Activated CD8-positive, alpha-beta memory T cell treated with anti-CD3 and anti-CD28 coated beads, Interleukin-2, amount 50 U/mL, for 24 hours (primary cell): Measurements from ENCODE around the gene GFI1.
A peak's percentile ranks its signal among the peaks of the same experiment; 100 is the strongest.
"Not testable (repeated sequence)": the region's sequence is repeated elsewhere in the genome, so short reads cannot be mapped to it uniquely, and the experiment has no call there.

ENCODE experiments used
- DNase-seq: peaks from one replicate; pipeline ENCODE4 v3.0.0-alpha.2; 2020; ENCODE audit errors: extremely low read depth

The GFI1 gene

DNA sequence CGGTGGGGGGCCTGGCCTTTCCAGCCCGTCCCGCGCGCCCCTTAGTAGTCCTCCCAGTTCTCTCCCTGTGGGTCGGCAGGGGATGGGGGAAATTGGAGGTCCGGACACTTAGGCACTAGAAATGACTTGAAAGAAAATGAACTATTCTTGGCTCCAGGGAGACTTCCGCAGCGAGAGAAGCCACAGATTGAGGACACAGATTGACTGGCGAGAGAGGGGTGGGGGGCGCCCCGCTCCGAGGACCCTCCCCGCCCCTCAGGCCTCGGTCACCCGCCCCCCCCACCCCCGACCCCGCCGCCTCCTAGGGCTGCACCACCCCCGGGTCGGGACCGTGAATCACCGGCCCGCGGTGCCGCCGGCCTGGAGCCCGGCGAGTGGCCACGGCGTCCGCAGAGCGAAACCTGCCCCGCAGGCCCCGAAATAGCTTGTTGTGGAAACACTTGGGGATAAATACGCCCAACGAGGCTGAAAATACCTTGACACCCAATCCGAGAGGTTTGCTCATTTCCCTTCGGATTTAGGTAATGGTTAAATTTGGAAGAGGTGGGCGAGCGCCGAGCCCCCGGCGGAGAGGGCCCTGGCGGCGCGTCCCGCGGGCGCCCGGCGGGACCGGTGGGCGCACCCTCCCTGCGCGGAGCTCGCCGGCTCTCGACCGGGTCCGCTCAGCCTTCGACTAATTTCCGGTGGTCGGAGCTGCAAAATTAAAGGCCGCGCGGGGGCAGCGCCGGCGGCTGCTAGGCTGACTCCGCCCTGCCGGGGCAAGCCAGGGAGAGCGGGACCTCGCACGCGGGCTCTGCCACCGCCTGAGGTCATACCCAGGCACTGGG lies at the start of gene GFI1:
Gene GFI1, minus strand, starts transcription at position 675 of the 827 bp plus-strand sequence. CDS start 3,438 bp downstream, outside the sequence.
- peak; percentile 51 for DNase-seq

DNA sequence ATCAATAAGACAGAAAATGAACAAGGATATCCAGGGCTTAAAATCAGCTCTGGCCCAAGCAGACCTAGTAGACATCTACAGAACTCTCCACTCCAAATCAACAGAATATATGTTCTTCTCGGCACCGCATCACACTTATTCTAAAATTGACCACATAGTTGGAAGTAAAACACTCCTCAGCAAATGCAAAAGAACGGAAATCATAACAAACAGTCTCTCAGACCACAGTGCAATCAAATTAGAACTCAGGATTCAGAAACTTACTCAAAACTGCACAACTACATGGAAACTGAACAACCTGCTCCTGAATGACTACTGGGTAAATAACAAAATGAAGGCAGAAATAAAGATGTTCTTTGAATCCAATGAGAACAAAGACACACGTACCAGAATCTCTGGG lies 45.6 kb upstream of the GFI1 start:
- DNase-seq, result not testable (repeated sequence)

DNA sequence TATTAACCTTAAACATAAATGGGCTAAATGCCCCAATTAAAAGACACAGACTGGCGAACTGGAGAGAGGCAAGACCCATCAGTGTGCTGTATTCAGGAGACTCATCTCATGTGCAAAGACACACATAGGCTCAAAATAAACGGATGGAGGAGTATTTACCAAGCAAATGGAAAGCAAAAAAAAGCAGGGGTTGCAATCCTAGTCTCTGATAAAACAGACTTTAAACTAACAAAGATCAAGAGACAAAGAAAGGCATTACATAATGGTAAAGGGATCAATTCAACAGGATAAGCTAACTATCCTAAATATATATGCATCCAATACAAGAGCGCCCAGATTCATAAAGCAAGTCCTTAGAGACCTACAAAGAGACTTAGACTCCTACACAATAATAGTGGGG lies 45.2 kb upstream of the GFI1 start:
- DNase-seq, result not testable (repeated sequence)

DNA sequence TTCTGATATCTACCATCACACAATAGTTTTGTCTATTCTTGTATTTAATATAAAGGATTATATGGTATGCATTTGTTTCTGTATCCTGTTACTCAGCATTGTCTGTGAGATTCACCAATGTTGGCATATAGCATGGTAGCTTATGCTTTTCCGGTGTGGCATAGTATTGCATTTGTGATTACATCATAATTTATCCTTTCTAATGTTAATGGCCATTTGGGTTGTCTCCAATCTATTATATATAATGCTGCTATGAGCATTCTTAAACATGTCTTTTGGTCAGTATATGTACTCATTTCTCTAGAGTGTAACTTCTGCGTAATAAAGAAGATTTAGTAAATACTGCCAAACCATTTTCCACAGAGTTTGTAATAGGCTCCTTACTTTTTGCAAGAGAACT lies 40.9 kb upstream of the GFI1 start:
- no peak for DNase-seq

DNA sequence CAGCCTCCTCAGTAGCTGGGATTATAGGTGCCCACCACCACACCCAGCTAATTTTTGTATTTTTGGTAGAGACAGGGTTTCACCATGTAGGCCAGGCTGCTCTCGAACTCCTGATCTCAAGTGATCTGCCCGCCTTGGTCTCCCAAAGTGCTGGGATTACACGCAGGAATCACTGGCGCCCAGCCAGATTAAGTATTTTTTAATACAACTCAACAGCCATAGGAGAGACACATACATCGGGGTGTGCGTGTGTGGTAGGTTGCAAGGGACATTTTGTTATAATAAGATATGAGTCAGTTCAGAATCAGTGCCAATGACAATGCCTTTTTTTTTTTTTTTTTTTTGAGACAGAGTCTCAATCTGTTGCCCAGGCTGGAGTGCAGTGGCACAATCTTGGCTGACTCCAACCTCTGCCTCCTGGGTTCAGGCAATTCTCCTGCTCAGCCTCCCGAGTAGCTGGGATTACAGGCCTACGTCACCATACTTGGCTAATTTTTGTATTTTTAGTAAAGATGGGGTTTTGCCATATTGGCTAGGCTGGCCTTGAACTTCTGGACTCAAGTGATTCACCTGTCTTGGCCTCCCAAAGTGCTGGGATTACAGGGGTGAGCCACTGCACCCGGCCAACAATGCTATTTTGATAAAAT lies 38.3 kb upstream of the GFI1 start:
- not testable (repeated sequence) for DNase-seq

DNA sequence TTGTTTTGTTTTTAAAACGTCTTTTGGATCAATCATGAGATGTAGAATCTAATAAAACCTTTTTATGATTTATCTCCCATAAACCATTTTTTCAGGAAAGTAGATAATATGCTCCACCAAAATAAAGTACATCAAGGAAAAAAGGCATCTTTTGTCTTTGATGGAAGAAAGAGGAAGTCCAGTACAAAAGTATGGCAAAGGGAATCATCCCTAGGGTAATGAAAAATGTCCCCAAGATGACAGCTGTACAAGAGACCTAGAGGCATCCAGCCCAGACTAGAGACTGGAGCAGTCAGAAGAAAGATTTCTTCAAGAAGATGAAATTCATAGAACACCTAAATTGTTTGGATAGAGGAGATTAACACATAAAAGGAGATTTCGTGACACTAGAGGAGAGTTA lies 32.3 kb upstream of the GFI1 start:
- no peak for DNase-seq

DNA sequence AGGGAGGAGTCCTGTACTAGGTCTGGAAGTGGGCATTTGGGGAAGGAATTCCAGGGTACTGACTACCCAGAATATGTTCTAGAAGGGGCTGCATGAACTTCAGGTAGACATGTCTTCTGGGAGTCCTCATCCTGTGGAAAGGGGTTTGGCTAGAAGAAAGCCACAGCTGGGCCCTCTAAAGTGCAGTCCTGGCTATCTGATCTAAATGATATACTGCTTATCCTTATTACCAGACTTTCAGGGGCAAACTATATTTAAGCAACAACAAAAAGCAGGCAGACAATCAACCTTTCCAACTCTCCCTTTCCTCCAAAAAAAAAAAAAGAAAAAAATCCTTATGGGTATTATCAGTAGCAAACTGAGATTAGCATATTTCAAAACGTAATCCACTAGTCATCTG lies 29.8 kb upstream of the GFI1 start:
- DNase-seq, result no peak

DNA sequence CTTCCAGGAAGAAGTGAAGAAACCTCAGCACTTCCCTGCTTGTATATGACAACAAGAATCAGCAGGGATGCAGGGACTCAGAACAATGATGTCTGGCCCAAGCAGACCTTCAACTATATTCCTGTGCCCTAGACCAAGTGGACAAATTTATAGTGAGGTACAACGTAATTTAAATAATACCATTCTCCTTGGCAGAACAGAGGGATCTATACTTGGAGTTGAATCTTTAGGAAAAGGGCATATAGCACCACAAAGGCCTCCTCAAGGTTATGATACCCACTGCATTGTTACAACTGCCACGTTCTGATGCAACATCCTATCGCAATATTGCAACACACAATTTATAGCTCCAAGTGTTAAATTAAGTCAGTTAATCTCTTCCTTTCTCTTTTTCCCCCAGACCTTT lies 29.1 kb upstream of the GFI1 start:
- DNase-seq, result no peak

DNA sequence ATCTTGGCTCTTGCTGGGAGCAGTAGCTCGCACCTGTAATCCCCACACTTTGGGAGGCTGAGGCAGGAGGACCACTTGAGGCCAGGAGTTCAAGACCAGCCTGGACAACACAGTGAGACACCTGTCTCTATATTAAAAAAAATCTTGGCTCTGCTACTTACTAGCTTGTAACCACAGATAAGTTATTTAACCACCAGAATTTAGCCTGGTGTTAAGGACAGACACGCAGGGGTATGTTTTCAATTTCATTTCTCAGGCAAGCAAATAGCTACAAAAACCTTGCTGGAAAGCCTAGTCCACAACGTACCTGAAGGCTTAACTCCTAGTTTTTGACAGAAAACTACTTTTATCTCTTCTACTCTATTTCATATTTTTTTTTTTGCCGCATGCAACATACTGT lies 24.8 kb upstream of the GFI1 start:
- no peak for DNase-seq

DNA sequence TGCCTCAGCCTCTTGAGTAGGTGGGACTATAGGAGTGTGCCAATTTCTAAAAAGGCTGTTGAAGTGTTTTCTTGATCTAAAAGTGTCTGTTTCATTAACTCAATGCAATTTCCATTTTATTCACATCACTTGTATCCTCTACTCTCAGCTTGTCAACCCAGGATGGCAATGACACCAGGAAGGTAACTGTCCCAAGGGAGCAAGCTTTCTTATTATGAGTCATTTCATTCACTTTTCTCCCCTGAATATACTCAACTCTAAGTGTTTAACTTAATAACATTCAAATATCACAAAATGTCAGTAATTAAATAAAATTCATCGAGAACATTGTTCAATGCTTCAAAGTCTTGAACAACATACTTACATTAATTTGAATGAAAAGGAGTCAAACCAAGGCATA lies 22.9 kb upstream of the GFI1 start:
- no peak for DNase-seq

DNA sequence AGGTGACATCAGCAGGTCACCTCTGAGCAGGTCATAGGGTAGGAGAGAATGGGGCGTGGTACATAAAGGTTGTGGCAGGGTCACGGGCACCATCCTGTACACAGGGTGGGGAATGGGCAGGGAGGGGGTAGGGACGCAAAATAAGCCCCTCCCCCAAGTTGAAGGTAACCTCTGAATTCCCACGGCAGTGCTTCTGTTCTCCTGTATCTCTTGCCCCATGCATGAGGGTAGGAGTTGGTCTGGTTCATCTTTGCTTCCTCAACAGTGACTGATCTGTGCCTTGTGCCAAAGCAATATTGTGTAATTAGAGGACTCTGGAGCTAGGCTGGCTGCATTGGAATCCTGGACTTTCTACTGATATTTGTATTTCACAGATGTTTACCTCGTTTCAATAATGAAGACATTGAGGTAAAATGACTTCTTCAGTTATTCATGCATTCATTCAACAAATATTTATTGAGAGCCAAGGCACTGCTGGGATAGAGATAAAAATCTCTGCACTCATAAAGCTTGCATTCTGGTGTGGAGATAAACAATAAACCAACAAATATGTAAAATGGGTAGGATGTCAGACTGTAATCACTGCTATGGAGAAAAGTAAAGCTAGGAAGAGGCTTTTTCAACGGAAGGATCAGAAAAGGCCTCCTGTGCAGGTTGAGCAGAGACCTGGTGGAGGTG lies 18.4 kb upstream of the GFI1 start:
- DNase-seq, result no peak

DNA sequence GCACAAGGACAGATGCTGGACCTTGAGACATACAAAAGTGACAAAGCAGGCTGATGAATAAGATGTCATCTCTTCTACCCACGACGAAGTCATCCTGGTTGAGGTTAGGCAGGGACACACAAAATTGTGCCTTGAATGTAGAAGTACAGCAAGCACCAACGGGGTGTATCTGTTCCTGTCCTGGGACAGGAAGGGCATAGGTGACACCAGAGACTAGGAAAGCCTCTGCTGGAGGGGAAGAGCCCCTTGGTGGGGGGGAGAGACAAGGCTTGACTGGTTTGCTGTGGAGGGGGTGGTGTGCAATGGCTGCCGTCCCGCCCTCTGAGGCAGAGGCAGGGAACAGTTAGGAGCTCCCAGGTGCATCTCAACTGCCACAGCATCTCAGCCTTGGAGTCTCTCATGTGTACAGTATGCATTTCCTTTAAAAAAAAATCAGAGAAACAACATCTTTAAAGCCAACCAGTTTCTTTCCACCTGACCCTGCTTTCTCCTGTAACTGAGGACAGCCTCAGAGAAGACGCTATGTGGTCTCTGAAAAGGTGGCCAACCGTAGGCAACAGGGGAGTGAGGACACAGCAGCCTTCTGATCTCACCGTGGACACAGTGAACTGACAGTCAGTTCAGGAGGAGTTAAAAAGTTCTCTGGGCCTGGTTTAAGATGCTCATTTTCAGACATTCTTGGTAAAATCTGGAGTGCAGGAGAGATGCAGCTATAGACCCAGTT lies 17.7 kb upstream of the GFI1 start:
- DNase-seq, result no peak

DNA sequence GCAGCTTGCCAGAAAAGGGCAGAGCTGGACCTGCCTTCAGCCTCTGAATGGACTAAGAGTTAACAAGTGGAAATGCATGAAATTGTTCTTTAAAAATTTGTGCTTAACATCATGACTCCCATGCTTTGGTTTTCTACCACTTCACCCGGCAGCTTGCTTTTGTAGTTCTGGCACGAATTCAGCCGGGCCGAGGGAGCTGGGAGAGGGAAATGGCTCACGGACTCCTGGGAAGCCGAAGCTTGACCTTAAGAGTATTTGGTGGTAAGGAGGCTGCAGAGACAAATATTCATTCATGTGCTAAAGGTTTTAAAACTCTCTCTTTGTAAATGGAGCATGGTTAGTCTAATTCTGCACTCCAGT lies 17.2 kb upstream of the GFI1 start:
- no peak for DNase-seq

DNA sequence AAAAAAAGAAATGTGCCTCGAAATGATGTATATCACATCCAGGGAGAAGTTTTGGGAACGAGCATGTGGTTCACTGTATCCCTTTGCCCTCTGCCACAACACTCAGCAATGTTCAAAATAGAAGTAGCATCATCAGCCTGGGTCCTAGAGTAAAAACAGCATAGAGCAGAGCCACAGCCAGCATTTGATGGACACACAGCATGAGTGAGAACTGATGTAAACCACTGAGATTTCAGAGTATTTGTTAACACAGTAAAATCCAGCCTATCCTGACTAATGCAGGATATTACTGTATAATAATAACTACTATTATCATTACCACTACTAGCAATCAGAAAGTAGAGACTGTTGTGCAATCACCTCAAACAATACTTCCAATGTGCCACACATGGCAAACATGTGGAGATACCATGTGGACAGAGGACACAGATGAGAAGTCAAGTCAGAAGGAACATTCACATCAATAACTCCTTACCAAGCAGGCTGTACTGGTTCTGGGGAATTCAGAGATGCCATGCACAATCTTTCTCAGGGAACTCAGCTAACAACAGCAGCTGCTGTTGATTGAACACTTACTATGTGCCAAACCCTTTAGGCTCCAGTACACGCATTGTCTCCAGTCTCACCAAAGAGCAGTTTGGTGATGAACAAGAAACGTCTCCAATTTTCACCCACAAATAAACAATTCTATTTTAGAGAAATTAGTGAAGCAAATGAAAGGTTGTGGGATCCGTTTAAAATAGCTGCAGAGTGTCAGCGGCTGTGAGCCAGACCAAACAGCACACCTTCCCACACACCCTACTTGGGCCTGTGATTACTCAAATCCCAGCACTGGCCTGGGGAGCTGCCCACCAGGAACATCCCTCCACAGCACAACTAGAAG lies 16.6 kb upstream of the GFI1 start:
- DNase-seq, result no peak

DNA sequence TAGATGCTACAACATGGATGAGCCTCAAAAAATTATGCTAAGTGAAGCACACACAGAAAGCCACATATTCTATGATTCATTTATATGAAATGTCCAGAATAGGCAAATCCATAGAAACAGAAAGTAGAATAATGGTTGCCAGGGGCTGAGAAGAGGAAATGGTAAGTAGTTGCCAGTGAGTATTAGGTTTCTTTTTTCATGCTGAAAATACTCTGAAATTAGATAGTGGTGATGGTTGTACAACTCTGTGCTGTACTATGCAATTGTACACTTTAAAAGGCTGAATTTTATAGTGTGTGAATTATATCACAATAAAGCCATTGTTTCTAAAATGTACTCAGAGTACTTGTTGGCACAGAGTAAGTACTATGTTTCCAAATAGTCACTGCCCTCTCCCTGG lies 15.5 kb upstream of the GFI1 start:
- DNase-seq, result no peak

DNA sequence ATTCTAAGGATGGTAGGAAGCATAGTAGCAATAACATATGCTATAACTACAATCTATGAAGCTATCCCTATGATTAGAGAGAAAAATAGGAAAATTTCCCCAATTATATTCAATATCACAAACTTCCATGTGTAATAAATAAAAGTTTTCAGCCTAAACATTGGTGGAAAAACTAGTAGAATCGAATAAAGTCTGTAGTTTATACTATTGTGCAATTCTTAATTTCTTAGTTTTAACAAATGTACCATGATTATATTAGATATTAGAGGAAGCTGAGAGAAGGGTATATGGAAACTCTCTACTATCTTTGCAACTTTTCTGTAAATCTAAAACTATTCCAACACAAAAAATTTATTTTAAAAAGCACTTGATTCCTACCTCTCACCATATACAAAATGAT lies 13.8 kb upstream of the GFI1 start:
- no peak for DNase-seq

DNA sequence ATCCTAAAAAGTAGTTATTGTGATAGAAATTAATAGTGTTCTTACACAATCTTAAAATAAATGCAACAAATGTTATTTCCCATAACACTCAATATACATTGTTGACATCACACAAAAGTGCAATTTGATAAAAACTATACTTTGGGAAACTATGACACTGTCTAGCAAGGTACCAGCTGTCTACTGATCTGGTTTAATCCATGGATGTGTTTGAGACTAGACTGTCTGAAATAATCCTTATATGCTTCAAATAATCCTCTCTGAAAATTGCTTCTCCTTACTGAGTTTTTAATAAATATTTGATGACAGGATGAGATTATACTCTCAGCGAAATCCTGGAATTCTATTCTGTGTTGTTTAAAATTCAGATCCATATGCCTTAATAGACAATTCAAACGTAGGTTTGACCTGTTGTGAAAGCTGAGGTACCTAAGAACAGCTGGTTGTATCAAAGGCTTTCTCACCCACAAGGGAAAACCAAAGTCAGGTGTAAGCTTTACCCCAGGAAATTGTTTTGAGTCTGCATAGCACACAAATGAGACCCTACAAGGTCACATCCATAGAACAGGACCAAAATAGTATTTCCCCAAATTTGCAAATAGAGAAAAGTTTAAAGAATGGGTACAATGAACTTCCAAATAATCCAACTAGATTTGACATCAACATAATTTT lies 8.8 kb upstream of the GFI1 start:
- DNase-seq, result no peak

DNA sequence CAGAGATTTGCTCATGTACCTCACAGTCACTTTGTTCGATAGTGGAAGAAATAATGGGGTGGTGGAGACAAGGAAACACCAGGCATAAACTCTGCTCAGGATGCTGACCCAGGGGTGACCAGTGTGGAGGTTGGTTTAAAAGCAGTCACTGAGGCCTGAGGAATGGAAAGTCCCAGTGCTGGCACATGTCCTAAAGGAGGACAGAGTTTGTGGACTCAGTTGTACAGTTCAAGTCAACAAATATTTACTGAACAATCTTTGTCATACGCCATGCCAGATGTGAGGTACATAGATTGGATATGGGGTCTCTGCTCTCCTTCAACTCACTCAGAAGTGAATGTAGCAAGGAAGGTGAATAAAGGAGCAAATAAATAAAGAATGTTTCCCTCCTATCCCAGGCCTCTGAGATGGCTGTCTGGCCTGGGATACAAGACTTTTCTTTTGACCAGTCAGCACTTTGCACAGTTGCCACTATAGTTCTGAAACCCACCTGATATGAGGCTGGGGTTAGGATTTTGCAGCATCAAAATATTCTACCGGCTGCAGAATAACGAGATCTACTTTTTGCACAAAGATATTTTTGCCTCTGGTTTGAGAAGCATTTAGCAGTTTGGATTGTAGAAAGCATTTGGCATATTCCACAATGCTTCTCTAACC lies 7.9 kb upstream of the GFI1 start:
- DNase-seq, result no peak

DNA sequence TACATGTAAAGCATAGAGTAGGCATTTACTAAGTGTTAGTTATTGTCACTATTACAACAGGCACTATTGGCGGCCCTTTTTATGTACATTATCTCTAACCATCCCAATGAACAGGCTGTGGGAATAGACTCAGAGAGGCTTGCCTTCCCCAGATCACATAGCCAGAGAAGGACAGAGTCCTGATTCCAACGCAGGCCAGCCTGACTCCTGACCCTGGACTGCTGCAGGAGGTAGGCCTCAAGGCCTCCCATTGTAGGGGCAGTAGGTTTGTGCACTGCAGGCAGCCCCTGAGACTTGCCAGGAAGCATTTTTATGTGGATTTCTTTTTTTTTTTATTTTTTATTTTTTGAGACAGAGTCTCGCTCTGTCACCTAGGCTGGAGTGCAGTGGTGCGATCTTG lies 6.4 kb upstream of the GFI1 start:
- no peak for DNase-seq

DNA sequence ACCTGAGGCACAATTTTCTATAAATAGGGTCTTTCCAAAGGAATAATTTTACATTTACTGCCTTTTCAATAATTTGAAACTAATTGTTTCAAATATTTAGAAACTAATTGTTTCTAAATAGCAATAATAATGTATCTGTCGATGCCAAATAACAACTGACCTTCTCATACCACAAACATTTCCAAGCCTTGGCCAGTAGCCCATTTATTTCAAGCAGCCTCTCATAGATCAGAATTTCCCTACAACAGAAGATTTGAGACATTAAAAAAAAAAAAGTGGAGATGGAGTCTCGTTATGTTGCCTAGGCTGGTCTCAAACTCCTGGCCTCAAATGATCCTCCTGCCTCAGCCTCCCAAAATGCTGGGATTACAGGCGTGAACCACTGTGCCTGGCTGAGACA lies 2.1 kb upstream of the GFI1 start:
- no peak for DNase-seq
